Esophagus muscularis mucosa (tissue), 4 donors: ENCODE data around the gene BBOX1. TPM values are rescaled to one million over a fixed set of nuclear protein-coding genes. Genes with fewer than 3 reads are reported as not detected.

Experiments used
- total RNA-seq, 4 donors: library from RNA; depleted of rRNA; stranded (reverse); fragments of >200 nt; gene quantifications; one replicate each; pipeline versions ENCODE4 v1.1.0 to v1.2.1, GENCODE V29; 2016

The BBOX1 gene
- total RNA-seq, 4 donors from 2014 or later: 0.50 TPM; not detected in 3

Other genes with a start within 250 kb of the BBOX1 start
- 100 to 1,000 TPM in 2 of 4 donors, 10 to 100 TPM in 2; 76.4 to 151 (median 101) TPM for gene FIBIN, start 46.7 kb upstream of the BBOX1 start, total RNA-seq